Esophagus muscularis mucosa (tissue), 4 donors: Measurements from ENCODE around the gene GPD1L.

Experiments used
- EP300 ChIP-seq: sonication (generic); formaldehyde crosslinking; IDR thresholded peaks from one replicate; pipeline ENCODE4 v1.6.1; 2017; ENCODE audit warnings: antibody characterized with exemption
- POLR2A ChIP-seq: fragments of 450-650 bp; IDR thresholded peaks from one replicate; pipeline ENCODE4 v1.6.1; 2017; ENCODE audit warnings: antibody characterized with exemption, moderate library complexity, mild to moderate bottlenecking, low read depth
- POLR2AphosphoS5 ChIP-seq, 2 donors: sonication (generic); formaldehyde crosslinking; IDR thresholded peaks; one replicate each; pipeline ENCODE4 v1.6.1; 2017; ENCODE audit warnings: antibody characterized with exemption in 2 of 2
- TF ChIP-seq, protein P1 (sequence below), 3 experiments: fragments of 200-600 bp in 2 of 3; fragments of 450-650 bp in 1 of 3; sonication (generic) in 2 of 3; IDR thresholded peaks; one replicate each; pipeline ENCODE4 v1.5.1; 2017 to 2019; ENCODE audit warnings: antibody characterized with exemption in 3 of 3, mild to moderate bottlenecking in 2 of 3, moderate library complexity in 1 of 3

GRCh38 chr3:32102289-32102688 lies 4.1 kb upstream of the GPD1L start:
- TF ChIP-seq, protein P1, sequence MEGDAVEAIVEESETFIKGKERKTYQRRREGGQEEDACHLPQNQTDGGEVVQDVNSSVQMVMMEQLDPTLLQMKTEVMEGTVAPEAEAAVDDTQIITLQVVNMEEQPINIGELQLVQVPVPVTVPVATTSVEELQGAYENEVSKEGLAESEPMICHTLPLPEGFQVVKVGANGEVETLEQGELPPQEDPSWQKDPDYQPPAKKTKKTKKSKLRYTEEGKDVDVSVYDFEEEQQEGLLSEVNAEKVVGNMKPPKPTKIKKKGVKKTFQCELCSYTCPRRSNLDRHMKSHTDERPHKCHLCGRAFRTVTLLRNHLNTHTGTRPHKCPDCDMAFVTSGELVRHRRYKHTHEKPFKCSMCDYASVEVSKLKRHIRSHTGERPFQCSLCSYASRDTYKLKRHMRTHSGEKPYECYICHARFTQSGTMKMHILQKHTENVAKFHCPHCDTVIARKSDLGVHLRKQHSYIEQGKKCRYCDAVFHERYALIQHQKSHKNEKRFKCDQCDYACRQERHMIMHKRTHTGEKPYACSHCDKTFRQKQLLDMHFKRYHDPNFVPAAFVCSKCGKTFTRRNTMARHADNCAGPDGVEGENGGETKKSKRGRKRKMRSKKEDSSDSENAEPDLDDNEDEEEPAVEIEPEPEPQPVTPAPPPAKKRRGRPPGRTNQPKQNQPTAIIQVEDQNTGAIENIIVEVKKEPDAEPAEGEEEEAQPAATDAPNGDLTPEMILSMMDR (IDR thresholded peaks at IDR 0.05) = no peak
- TF ChIP-seq EP300 = no peak
- no peak for TF ChIP-seq POLR2A
- TF ChIP-seq POLR2AphosphoS5 (IDR thresholded peaks at IDR 0.05) = no peak
